ENCODE results near the gene POU3F1.
"Not testable (repeated sequence)": the region's sequence is repeated elsewhere in the genome, so short reads cannot be mapped to it uniquely, and the experiment has no call there.

POU3F1 gene

GRCh38 chr1:38037221-38037939 lies 9.2 kb downstream of the POU3F1 start:
- Histone ChIP-seq H3K27me3 (ENCODE audit: insufficient read depth, low read length) (peaks cover 4% of the 10 kb centered on the region; the same call in 1 of the 2 replicates), H3K4me1 (ENCODE audit: insufficient read depth, low read length, severe bottlenecking) (no peaks in the 10 kb centered on the region), H3K4me2 (ENCODE audit: low read length) (no peak overlapping the region), H3K79me2 (ENCODE audit: insufficient read depth, low read length) (no peaks in the 10 kb centered on the region), H4K20me1 (ENCODE audit: insufficient read depth, low read length) (no peaks in the 10 kb centered on the region), H3K36me3 (ENCODE audit: insufficient read depth, low read length) (no peaks in the 10 kb centered on the region), H3K27ac (ENCODE audit: low read depth, low read length, poor library complexity, severe bottlenecking) (no peak overlapping the region), H3K9me3 (ENCODE audit: low read length) (no peaks in the 10 kb centered on the region), H3F3A (ENCODE audit: insufficient read depth, low read length) (no peaks in the 10 kb centered on the region), H3K9ac (ENCODE audit: low read length) (no peak overlapping the region), H3K9me2 (ENCODE audit: low read depth, low read length) (no peaks in the 10 kb centered on the region), H3K4me3 (ENCODE audit: low read depth, low read length, poor library complexity, severe bottlenecking) (no peak overlapping the region), H2AFZ (ENCODE audit: low read length) (no peak overlapping the region)
- no peak for TF ChIP-seq EZH2 (IDR thresholded peaks at IDR 0.05; ENCODE audit: borderline replicate concordance, low read length)
- peak; percentile 39 for TF ChIP-seq CTCF (IDR thresholded peaks at IDR 0.05; ENCODE audit: low read length)

GRCh38 chr1:38034871-38035270 lies 11.7 kb downstream of the POU3F1 start:
- H3K36me3 ChIP-seq (ENCODE audit: insufficient read depth, low read length), result no peaks in the 10 kb centered on the region
- H3K79me2 ChIP-seq (ENCODE audit: insufficient read depth, low read length), result no peaks in the 10 kb centered on the region
- no peaks in the 10 kb centered on the region for H3K4me1 ChIP-seq (ENCODE audit: insufficient read depth, low read length, severe bottlenecking)
- TF ChIP-seq EZH2 (IDR thresholded peaks at IDR 0.05; ENCODE audit: borderline replicate concordance, low read length) (no peak), CTCF (IDR thresholded peaks at IDR 0.05; ENCODE audit: low read length) (no peak)
- no peaks in the 10 kb centered on the region for H3K27me3 ChIP-seq (ENCODE audit: insufficient read depth, low read length)
- no peaks in the 10 kb centered on the region for H3K9me2 ChIP-seq (ENCODE audit: low read depth, low read length)
- H3K9me3 ChIP-seq (ENCODE audit: low read length), result no peaks in the 10 kb centered on the region
- H2AFZ ChIP-seq (ENCODE audit: low read length), result no peak overlapping the region
- no peak overlapping the region for H3K4me2 ChIP-seq (ENCODE audit: low read length)
- H4K20me1 ChIP-seq (ENCODE audit: insufficient read depth, low read length), result no peaks in the 10 kb centered on the region
- H3K4me3 ChIP-seq (ENCODE audit: low read depth, low read length, poor library complexity, severe bottlenecking), result no peak overlapping the region
- no peaks in the 10 kb centered on the region for H3F3A ChIP-seq (ENCODE audit: insufficient read depth, low read length)
- no peak overlapping the region for H3K27ac ChIP-seq (ENCODE audit: low read depth, low read length, poor library complexity, severe bottlenecking)
- no peak overlapping the region for H3K9ac ChIP-seq (ENCODE audit: low read length)

GRCh38 chr1:38032992-38033391 lies 13.6 kb downstream of the POU3F1 start:
- H3K27me3 ChIP-seq (ENCODE audit: insufficient read depth, low read length); H2AFZ ChIP-seq (ENCODE audit: low read length); H3K4me2 ChIP-seq (ENCODE audit: low read length); H4K20me1 ChIP-seq (ENCODE audit: insufficient read depth, low read length); H3K9ac ChIP-seq (ENCODE audit: low read length); H3K27ac ChIP-seq (ENCODE audit: low read depth, low read length, poor library complexity, severe bottlenecking); H3K36me3 ChIP-seq (ENCODE audit: insufficient read depth, low read length); H3F3A ChIP-seq (ENCODE audit: insufficient read depth, low read length); H3K79me2 ChIP-seq (ENCODE audit: insufficient read depth, low read length); H3K4me3 ChIP-seq (ENCODE audit: low read depth, low read length, poor library complexity, severe bottlenecking); H3K9me2 ChIP-seq (ENCODE audit: low read depth, low read length); H3K9me3 ChIP-seq (ENCODE audit: low read length); H3K4me1 ChIP-seq (ENCODE audit: insufficient read depth, low read length, severe bottlenecking): not testable (repeated sequence)

- H4K20me1 ChIP-seq (ENCODE audit: insufficient read depth, low read length), result no peaks in the 10 kb centered on the region
- H3K27me3 ChIP-seq (ENCODE audit: insufficient read depth, low read length), result no peaks in the 10 kb centered on the region
- no peak for TF ChIP-seq CTCF (IDR thresholded peaks at IDR 0.05; ENCODE audit: low read length)
- no peak for TF ChIP-seq EZH2 (IDR thresholded peaks at IDR 0.05; ENCODE audit: borderline replicate concordance, low read length)
- H3F3A ChIP-seq (ENCODE audit: insufficient read depth, low read length), result no peaks in the 10 kb centered on the region
- no peak overlapping the region for H3K9ac ChIP-seq (ENCODE audit: low read length)
- H3K79me2 ChIP-seq (ENCODE audit: insufficient read depth, low read length), result no peaks in the 10 kb centered on the region
- no peak overlapping the region for H2AFZ ChIP-seq (ENCODE audit: low read length)
- 0 out of 2 replicates have a peak, but pooled peaks cover under 1% of the 10 kb centered on the region for H3K36me3 ChIP-seq (ENCODE audit: insufficient read depth, low read length)
- H3K4me1 ChIP-seq (ENCODE audit: insufficient read depth, low read length, severe bottlenecking), result no peaks in the 10 kb centered on the region
- H3K4me3 ChIP-seq (ENCODE audit: low read depth, low read length, poor library complexity, severe bottlenecking), result no peak overlapping the region
- no peak overlapping the region for H3K27ac ChIP-seq (ENCODE audit: low read depth, low read length, poor library complexity, severe bottlenecking)
- no peak overlapping the region for H3K4me2 ChIP-seq (ENCODE audit: low read length)
- H3K9me2 ChIP-seq (ENCODE audit: low read depth, low read length), result no peaks in the 10 kb centered on the region
- H3K9me3 ChIP-seq (ENCODE audit: low read length), result no peaks in the 10 kb centered on the region
Observed at GRCh38 chr1:38031513-38031866, 15.1 kb downstream of the POU3F1 start.
